ENCODE data around the gene SERPINA5.

The SERPINA5 gene

DNA sequence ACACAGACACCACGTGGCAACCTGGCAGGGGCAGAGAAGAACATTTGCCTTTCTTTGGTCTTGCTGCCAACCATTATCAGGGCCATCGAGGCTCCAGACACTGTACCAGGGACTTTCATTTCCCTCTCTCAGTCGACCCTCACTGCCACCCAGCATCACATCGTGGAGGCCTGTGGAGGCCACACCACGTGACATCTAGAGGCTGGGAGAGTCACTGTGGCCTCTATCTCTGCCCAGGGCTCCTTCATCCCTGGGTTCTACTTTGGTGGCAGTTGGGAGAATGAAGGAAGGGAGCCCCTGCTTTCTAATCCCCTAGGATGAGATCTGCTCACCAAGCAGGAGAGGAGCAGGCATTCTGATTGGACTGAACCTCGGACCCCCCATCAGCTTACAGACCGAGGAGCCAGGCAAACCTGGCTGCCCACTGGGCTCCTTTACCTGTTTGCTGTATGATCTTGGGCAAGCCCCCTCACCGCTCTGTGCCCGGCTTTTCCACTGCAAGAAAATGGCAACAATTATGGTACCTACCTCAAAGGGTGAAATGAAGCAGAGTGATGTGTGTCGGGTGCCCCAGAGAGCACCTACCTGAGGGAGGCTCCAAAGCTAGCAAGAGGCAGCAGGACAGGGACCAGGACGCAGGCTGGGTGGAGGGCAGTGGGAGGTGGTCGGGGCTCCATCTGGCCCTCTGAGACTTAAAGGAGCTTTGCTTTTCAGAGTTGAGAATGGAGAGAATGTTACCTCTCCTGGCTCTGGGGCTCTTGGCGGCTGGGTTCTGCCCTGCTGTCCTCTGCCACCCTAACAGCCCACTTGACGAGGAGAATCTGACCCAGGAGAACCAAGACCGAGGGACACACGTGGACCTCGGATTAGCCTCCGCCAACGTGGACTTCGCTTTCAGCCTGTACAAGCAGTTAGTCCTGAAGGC lies 32.8 kb downstream of the SERPINA5 start:
- in situ Hi-C loops (cut with HindIII; ENCODE audit: low sequenced_read_pairs) = no loop called here
- no peak for TF ChIP-seq CTCF (IDR thresholded peaks at IDR 0.05; ENCODE audit: low read depth, low read length, missing control alignments)
- no peak overlapping the region for H3K4me3 ChIP-seq (ENCODE audit: low read depth, low read length)
- DNase-seq (ENCODE audit: low read depth) = no peak

DNA sequence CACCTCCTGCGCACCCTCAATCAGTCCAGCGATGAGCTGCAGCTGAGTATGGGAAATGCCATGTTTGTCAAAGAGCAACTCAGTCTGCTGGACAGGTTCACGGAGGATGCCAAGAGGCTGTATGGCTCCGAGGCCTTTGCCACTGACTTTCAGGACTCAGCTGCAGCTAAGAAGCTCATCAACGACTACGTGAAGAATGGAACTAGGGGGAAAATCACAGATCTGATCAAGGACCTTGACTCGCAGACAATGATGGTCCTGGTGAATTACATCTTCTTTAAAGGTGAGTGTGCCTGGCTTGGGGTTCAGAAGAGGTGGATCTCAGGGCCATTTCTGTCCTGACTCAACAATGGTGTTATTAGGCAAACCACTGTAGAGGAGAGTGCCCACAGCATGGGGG lies 33.6 kb downstream of the SERPINA5 start:
- no peak overlapping the region for H3K4me3 ChIP-seq (ENCODE audit: low read depth, low read length)
- no peak for TF ChIP-seq CTCF (IDR thresholded peaks at IDR 0.05; ENCODE audit: low read depth, low read length, missing control alignments)
- in situ Hi-C loops (cut with HindIII; ENCODE audit: low sequenced_read_pairs) = no loop called here
- DNase-seq (ENCODE audit: low read depth) = no peak

DNA sequence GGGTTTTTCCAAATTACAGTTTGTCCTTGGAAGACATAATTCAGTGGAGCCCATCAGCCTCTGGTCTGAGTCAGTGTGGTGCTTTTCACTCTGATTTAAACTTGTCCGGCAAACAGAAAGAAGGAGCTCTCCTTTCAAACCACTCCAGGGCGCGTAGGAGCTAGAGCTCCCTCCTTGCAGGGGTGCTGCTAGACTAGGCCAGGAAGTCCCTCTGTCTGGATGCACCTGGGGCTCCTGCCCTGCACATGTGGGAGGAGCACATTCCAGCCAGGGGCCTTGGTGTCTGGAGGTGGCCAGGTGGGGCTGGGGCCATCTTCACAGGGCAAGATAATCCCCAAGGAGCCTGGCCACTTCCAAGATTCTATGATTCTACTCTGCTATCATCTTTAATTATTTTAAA lies 34.0 kb downstream of the SERPINA5 start:
- DNase-seq (ENCODE audit: low read depth) = no peak
- in situ Hi-C loops (cut with HindIII; ENCODE audit: low sequenced_read_pairs) = no loop called here

DNA sequence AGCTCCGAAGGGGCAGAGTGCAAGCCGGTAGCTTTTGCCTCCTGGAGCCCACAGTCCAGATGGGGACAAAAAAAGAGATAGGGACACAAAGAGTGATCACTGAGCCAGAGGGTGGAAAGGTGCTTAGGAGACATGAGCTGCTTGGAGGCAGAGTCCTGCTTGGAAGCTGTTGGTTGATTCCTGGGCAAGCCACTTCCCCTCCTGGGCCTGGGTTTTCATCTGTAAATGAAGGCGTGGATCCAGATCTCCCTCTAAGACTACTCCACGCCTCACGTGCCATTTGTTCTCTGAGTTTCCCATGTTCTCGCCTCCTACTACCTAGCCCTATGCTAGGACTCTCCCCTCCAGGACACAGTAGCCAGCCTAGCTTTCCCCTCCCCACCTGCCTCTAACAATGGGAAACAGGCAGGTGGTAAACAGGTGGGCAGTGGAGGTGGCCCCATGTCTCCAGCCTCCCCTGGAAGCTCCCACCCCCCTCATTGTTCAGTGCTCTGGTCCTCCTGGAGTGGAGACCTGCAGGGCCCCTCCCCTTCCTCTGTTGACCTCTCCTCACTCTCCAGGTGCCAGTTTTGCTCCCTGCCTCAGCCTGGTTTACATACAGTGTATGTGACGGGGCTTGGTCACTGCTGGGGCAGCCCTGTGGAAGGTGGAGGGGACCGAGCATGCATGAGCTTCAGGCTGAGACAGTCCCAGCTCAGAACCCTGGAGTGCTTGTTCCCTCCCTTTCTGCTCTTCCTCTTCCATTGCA lies 34.8 kb downstream of the SERPINA5 start:
- DNase-seq (ENCODE audit: low read depth) = no peak
- in situ Hi-C loops (cut with HindIII; ENCODE audit: low sequenced_read_pairs) = no loop called here
- H3K4me3 ChIP-seq (ENCODE audit: low read depth, low read length) = no peak overlapping the region
- no peak for TF ChIP-seq CTCF (IDR thresholded peaks at IDR 0.05; ENCODE audit: low read depth, low read length, missing control alignments)

More for the DNA sequence above, 34.0 kb downstream of the SERPINA5 start:
- H3K4me3 ChIP-seq (ENCODE audit: low read depth, low read length) = no peak overlapping the region
- TF ChIP-seq CTCF (IDR thresholded peaks at IDR 0.05; ENCODE audit: low read depth, low read length, missing control alignments) = no peak

GRCh38 chr14:94617366-94617941 lies 36.2 kb downstream of the SERPINA5 start:
- in situ Hi-C loops (cut with HindIII; ENCODE audit: low sequenced_read_pairs) = no loop called here
- no peak overlapping the region for H3K4me3 ChIP-seq (ENCODE audit: low read depth, low read length)
- no peak for TF ChIP-seq CTCF (IDR thresholded peaks at IDR 0.05; ENCODE audit: low read depth, low read length, missing control alignments)
- DNase-seq (ENCODE audit: low read depth) = no peak

DNA sequence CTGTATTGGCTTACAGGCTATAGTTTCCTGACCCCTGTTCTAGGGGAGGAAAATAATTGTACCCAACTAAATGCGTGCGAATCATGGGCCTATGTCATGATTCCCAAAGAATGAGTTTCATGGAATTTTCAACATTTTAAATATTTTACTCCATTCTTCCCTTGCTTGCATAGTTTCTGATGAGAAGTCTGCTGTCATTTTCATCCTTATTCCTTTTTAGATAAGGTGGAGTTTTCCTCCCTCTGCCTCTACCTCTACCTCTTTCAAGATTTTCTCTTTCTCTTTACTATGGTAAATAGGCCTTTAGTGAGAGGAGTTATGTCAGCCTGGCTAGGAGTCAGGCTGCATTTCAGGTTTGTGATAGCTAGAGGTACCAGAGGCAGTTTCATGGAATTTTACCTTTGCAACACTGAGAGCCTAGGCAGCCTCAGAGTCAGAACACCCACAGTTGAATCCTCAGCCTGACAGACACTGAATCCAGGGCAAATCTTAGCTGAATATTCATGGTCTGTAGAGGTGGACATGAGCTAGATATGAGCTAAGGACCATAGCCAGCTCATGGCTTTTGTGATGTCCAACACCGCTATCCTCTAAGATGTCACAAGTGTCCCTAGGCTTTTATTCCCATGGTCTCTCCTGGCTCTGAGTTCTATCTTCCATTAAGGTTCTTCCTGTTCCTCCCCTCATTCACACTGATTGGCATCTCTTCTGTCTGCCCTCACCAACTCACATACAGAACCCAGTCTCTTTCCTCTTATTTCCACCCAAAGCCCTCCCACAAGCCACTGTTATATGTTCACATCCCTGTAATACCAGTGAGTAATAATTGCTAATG lies 37.0 kb downstream of the SERPINA5 start:
- in situ Hi-C loops (cut with HindIII; ENCODE audit: low sequenced_read_pairs) = no loop called here
- no peak for DNase-seq (ENCODE audit: low read depth)
- TF ChIP-seq CTCF (IDR thresholded peaks at IDR 0.05; ENCODE audit: low read depth, low read length, missing control alignments) = no peak
- H3K4me3 ChIP-seq (ENCODE audit: low read depth, low read length) = no peak overlapping the region

Data from astrocyte of the cerebellum (primary cell).